GM12891 (cell line): ENCODE data around the gene RAP1A.
"Not testable (repeated sequence)": the region's sequence is repeated elsewhere in the genome, so short reads cannot be mapped to it uniquely, and the experiment has no call there.

Source experiments
- DNase-seq: peaks from one replicate; pipeline ENCODE4 v3.0.0; 2011; ENCODE audit warnings: low spot score; ENCODE audit not compliant: insufficient read length
- FAIRE-seq: peaks from 2 replicates; lab custom pipeline; 2011; peaks lifted over from hg19 to GRCh38; lab: Jason Lieb, UNC
- PAX5 ChIP-seq: IDR thresholded peaks from 2 replicates; pipeline ENCODE4 v1.6.1; 2011; ENCODE audit warnings: low read length, moderate library complexity, mild to moderate bottlenecking; ENCODE audit not compliant: insufficient read depth, severe bottlenecking
- POLR2A ChIP-seq: IDR thresholded peaks from 2 replicates; pipeline ENCODE4 v1.6.1; 2011; ENCODE audit warnings: low read depth, low read length, control low read depth
- POLR2AphosphoS5 ChIP-seq: IDR thresholded peaks from 2 replicates; pipeline ENCODE4 v1.6.1; 2011; ENCODE audit warnings: low read depth, low read length, control low read depth
- POU2F2 ChIP-seq: IDR thresholded peaks from 2 replicates; pipeline ENCODE4 v1.6.1; 2011; ENCODE audit warnings: low read depth, mild to moderate bottlenecking, control low read depth, low read length, moderate library complexity
- SPI1 ChIP-seq: IDR thresholded peaks from 2 replicates; pipeline ENCODE4 v1.6.1; 2011; ENCODE audit warnings: low read depth, low read length, control low read depth
- TAF1 ChIP-seq: IDR thresholded peaks from 2 replicates; pipeline ENCODE4 v1.6.1; 2011; ENCODE audit warnings: low read depth, low read length, control low read depth

RAP1A gene

DNA sequence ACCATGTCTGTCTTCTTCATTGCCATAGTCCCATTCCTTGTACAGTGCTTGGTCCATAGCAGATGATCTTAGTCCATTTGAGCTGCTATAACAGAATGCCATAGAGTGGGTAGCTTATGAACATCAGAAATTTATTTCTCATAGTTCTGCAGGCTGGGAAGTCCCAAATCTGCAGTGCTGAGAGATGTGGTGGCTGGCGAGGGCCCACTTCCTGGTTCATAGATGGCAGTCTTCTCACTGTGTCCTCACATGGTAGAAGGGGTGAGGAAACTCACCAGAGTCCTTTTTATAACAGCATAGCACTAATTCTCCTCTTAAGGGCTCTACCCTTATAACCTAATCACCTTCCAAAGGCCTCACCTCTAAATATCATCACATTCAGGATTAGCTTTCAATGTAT is 23.1 kb upstream of the RAP1A start:
- DNase-seq = no peak
- no peak for TF ChIP-seq POLR2A
- peak; percentile 84 for TF ChIP-seq SPI1
- peak; percentile 52 for FAIRE-seq

DNA sequence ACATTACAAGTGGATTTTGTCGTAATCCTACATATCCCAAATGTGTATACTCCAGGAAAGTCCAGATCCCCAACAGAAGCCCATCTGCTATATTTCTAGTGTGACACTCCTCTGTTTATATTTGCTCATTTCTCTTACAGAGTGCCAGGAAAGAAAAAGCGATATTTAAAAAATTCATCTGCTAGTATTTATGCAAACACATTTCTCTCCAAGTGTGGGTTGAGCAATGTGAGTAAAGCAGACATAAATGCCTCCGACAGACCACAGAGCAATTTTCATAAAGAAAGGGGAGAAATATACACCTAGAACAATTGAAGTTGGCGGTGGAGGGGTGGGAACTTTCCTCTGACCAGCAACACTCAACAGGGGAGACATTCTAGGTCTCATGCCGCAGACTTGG is 22.2 kb upstream of the RAP1A start:
- FAIRE-seq (peak; percentile 60), DNase-seq (no peak)
- TF ChIP-seq PAX5 (no peak), POLR2AphosphoS5 (no peak), SPI1 (no peak)

DNA sequence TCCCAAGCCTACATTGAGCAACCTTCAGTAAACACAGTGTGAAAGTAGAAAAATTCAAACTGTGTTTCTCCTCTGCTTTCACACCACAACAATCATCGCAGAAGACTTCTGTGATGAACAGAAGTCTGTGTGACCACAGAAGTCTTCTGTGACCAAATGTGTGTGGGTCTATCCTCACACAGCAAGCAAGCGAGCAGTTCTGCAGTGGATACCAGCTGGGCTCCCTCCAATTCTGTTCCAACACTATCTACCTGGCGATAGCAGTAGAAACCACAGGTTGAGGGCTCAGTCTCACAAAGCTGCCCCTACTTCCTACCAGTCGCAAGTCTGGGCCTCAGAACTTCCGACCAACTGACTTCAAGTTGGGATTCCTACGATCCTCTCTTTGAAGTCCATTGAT is 21.0 kb upstream of the RAP1A start:
- no peak for TF ChIP-seq PAX5
- TF ChIP-seq SPI1 = no peak
- TF ChIP-seq POLR2AphosphoS5 = no peak
- TF ChIP-seq POLR2A = no peak
- TF ChIP-seq TAF1 = no peak
- no peak for TF ChIP-seq POU2F2
- FAIRE-seq = peak; percentile 89
- no peak for DNase-seq

DNA sequence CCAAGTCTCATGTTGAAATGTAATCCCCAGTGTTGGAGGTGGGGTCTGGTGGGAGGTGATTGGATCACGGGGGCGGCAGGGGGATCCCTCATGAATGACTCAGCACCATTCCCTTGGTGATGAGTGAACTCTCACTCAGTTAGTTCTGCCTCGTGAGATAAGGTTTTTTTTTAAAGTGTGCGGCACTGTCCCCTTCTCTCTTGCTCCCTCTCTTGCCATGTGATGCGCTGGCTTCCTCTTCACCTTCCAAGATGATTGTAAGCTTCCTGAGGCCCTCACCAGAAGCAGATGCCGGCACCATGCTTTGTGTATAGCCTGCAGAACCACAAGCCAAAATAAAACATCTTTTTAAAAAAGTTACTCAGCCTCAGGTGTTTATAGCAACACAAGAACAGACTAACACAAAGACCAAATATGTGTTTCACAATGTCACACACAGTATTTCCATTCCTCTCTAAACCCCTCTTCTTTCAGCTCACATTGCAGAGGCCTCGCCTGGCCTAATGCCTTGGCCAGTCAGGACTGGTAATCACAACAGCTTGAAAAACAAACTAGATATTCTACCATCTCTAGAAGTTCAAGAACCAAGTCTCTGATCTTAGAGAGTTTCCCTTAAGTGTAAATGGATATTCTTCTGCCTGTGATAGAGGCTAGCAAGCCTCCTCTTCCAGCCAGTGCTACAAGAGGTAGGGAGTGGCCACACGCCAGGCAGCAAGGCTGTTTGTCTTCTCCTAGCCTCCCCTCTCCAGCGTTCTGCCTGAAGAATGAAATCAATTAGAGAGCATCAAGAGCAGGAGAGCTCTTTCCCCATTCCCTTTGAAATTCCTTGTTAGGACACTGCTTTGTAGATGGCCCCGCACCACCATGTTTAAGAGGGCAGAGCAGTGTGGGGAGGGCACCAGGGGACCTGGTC is 19.6 kb upstream of the RAP1A start:
- no peak for TF ChIP-seq POLR2A
- TF ChIP-seq SPI1 = no peak
- TF ChIP-seq POU2F2 = no peak
- no peak for TF ChIP-seq PAX5
- no peak for TF ChIP-seq POLR2AphosphoS5
- no peak for TF ChIP-seq TAF1
- DNase-seq (no peak), FAIRE-seq (no peak)

DNA sequence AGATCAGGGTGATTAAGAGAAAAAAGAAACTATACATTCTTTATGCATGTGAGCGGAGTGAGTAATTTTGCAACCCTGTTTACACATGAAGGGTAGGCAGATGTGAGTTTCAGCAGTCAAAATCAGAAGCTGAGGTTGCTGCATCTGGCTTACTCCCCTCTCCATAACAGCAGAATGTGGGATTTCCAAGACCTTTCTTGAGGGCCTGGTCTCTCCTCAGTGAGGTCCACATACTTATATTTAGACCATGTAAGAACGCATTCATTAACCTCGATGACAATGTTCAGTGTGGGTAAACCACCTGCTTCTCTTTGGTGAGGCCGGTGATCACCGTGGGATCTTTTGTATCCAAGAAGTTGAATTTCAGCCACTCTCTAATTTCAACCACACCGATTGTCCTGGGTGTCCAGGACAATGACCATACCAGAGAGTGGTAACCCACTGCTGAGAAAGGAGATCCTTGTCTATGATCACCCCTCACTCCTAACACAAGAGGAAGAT is 18.7 kb upstream of the RAP1A start:
- TF ChIP-seq SPI1 = no peak
- TF ChIP-seq POU2F2 = peak; percentile 96
- peak; percentile 72; the same call in 1 of the 2 replicates for TF ChIP-seq POLR2AphosphoS5
- TF ChIP-seq TAF1 = no peak
- no peak for TF ChIP-seq PAX5
- TF ChIP-seq POLR2A = peak; percentile 47; the same call in 1 of the 2 replicates
- FAIRE-seq (peak; percentile 93), DNase-seq (no peak)

DNA sequence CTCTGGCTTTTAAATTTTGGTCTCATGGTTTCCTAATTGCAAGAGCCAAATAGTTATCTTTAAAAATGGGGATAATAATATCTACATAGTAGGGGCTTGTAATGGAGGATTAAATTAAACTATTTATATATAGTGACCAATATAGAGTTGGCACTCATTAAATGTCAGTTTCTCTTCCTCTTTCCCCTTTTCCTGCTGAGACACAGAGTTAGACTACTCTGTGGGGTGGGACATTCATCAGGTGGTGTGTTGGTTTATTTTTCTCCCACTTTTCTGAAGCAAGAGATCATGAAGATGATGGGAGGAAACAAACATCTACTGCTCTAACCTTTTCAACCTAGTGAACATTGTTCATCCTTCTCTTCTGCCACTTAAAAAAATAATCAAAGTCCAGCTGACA is 17.3 kb upstream of the RAP1A start:
- peak; percentile 73 for FAIRE-seq
- DNase-seq = no peak
- no peak for TF ChIP-seq PAX5
- TF ChIP-seq SPI1 = peak; percentile 91

DNA sequence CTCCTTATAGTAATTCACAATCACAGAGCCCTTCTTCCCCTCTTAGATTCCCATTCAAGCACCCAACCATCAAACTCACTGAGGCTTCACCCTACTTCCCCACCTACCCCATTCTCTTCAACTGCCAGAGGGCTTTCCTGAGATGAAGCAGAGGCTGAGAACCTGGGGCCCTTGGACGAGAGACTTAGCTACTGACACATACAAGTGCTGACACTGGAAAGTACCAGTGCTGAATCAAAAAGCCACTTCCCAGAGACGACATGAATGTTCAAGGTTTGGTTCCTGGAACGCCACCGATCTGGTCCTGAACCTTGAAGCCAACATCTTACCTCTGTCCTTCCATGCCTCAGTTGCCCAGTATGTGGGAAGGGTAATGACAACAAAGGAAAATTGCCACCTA is 16.6 kb upstream of the RAP1A start:
- FAIRE-seq (peak; percentile 9), DNase-seq (no peak)
- TF ChIP-seq POU2F2 = peak; percentile 80
- TF ChIP-seq POLR2A = 0 out of 2 replicates have a peak, but pooled peaks have one; percentile 39
- TF ChIP-seq POLR2AphosphoS5 = no peak
- TF ChIP-seq TAF1 = no peak
- no peak for TF ChIP-seq PAX5
- TF ChIP-seq SPI1 = 0 out of 2 replicates have a peak, but pooled peaks have one; percentile 22

DNA sequence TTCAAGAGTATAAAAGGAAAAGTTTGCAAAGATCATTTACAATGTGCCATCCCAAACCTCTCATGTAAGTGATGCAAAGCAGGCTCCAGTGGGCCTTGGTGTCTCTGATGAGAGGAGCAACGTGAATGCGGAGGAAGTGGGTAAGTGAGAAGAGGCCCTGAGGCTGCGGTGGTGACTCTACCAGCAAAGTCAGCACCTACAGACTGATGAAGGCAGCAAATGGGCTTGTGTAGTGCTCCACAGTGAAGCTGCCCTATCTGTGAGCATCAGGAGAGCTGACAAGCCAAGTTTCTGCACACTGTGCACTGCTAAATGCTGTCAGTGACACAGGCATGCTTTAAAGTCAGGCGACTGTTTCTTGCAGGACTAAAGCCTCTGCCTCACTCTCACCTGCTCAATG is 15.6 kb upstream of the RAP1A start:
- DNase-seq (no peak), FAIRE-seq (peak; percentile 82)
- TF ChIP-seq POLR2AphosphoS5 (peak; percentile 42; the same call in 1 of the 2 replicates), TAF1 (no peak), POLR2A (peak; percentile 44), SPI1 (peak; percentile 85)

DNA sequence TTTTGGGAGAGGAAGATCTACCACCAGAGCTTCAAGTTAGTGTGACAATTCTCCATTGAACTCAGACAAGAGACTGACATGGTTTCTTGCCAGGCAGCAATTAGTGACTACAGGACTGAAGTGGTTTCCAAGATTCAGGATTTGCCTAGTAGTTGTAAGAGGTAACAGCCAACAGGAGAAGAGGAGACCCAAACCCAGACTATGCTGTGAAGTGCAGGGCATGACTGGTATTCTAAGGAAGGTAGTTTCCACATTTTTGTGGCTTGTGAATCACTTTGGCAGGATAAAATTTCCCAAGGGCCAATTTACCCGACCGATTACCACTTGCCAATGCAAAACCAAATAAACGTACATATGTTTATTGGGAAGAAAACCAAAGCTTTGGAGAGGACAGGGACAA is 14.7 kb upstream of the RAP1A start:
- DNase-seq (no peak), FAIRE-seq (no peak)
- TF ChIP-seq POLR2A = no peak
- no peak for TF ChIP-seq POU2F2
- no peak for TF ChIP-seq PAX5

DNA sequence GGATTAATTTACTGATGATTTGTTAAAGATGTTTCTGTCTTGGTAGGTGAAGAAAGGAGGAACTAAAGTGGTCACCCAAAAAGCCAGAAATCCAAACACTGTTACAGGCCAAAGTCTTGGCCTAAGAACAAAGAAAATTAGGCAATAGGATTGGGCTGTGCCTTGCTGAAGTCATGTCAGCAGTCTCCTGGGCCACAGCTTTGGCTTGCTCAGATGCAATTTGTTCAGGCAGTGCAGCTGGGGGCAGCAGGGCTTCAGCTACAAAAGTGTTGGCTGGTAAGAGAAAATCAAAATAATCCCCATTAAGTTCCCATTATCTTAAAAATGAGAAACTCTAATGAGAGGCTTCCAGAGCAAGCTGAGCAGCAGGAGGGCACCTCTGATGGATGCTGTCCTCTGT is 14.0 kb upstream of the RAP1A start:
- TF ChIP-seq POLR2AphosphoS5 (no peak), POLR2A (no peak), TAF1 (no peak), PAX5 (no peak), SPI1 (no peak), POU2F2 (no peak)
- no peak for DNase-seq
- FAIRE-seq = no peak

DNA sequence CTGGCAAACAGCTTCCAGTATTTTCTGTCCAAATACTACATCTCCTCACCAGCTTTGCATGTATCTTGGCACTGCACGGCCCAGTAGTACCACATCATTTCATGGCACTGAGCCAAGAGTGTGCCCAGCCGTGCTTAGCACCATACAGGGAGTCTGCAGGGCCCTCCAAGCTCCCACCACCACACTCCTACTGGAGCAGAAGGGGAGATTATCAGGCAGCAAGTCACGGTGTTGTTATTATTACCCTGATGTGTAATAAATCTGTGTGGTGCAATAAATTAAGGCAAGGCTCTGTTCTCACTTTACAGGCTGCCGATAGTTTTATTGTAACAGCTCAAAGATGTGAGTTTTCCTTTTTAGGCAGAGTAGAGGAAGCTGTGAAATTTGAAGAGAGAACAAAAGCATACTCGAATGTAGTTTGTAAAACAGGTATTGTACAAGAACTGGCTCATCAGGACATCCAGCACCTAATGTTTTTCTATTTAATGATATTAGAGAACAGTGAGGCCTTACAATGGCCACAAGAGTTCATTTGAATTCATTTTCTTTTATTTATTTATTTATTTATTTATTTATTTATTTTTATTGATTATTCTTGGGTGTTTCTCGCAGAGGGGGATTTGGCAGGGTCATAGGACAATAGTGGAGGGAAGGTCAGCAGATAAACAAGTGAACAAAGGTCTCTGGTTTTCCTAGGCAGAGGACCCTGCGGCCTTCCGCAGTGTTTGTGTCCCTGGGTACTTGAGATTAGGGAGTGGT is 13.0 kb upstream of the RAP1A start:
- not testable (repeated sequence) for FAIRE-seq, DNase-seq

DNA sequence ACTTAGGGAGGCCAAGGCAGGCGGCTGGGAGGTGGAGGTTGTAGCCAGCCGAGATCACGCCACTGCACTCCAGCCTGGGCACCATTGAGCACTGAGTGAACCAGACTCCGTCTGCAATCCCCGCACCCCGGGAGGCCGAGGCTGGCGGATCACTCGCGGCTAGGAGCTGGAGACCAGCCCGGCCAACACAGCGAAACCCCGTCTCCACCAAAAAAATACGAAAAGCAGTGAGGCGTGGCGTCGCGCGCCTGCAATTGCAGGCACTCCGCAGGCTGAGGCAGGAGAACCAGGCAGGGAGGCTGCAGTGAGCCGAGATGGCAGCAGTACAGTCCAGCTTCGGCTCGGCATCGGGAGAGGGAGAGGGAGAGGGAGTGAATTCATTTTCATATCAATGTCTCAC is 11.1 kb upstream of the RAP1A start:
- DNase-seq, FAIRE-seq: not testable (repeated sequence)
